OCI-M1 (cell line): ENCODE results near the gene ZC3H10.
"Not testable (repeated sequence)": the region's sequence is repeated elsewhere in the genome, so short reads cannot be mapped to it uniquely, and the experiment has no call there.

Experiments
- DNase-seq: peaks from one replicate; lab custom pipeline; 2025; lab: John Stamatoyannopoulos, UW

The ZC3H10 gene

GRCh38 chr12:56117778-56118687, at the start of gene ZC3H10:
ZC3H10 (plus strand) TSS chr12:56118266; CDS start chr12:56120563, 2,297 bp downstream.
- peak; percentile 99 for DNase-seq

- DNase-seq, result no peak
Observed at GRCh38 chr12:56071648-56072047, 46.4 kb upstream of the ZC3H10 start.

- DNase-seq, result no peak
Observed at GRCh38 chr12:56074396-56074795, 43.7 kb upstream of the ZC3H10 start.

GRCh38 chr12:56077966-56078365, 40.1 kb upstream of the ZC3H10 start:
- DNase-seq, result not testable (repeated sequence)

GRCh38 chr12:56078427-56078826, 39.6 kb upstream of the ZC3H10 start:
- DNase-seq, result no peak

- peak; percentile 92 for DNase-seq
Observed at GRCh38 chr12:56078931-56079722, 38.9 kb upstream of the ZC3H10 start.

- peak; percentile 69 for DNase-seq
Observed at GRCh38 chr12:56079723-56080555, 38.1 kb upstream of the ZC3H10 start, which contains the start of gene ERBB3. ERBB3 (plus strand) TSS chr12:56080165; CDS start chr12:56080301, 136 bp downstream.

GRCh38 chr12:56080556-56081138, 37.4 kb upstream of the ZC3H10 start:
- DNase-seq, result no peak

GRCh38 chr12:56081393-56082347, 36.4 kb upstream of the ZC3H10 start:
- no peak for DNase-seq

- DNase-seq, result no peak
Observed at GRCh38 chr12:56082382-56082781, 35.7 kb upstream of the ZC3H10 start.

- DNase-seq, result no peak
Observed at GRCh38 chr12:56082967-56083366, 35.1 kb upstream of the ZC3H10 start.

GRCh38 chr12:56084958-56085543, 33.0 kb upstream of the ZC3H10 start:
- peak; percentile 56 for DNase-seq

GRCh38 chr12:56086096-56086495, 32.0 kb upstream of the ZC3H10 start:
- no peak for DNase-seq

GRCh38 chr12:56086608-56087007, 31.5 kb upstream of the ZC3H10 start:
- no peak for DNase-seq

GRCh38 chr12:56087220-56087619, 30.8 kb upstream of the ZC3H10 start:
- DNase-seq, result no peak

GRCh38 chr12:56097738-56098137, 20.3 kb upstream of the ZC3H10 start:
- DNase-seq, result no peak

- no peak for DNase-seq
Observed at GRCh38 chr12:56098592-56098991, 19.5 kb upstream of the ZC3H10 start.

- no peak for DNase-seq
Observed at GRCh38 chr12:56099787-56100186, 18.3 kb upstream of the ZC3H10 start.

- no peak for DNase-seq
Observed at GRCh38 chr12:56101045-56101444, 17.0 kb upstream of the ZC3H10 start.

GRCh38 chr12:56102683-56103065, 15.4 kb upstream of the ZC3H10 start:
- no peak for DNase-seq
